ENCODE results near the gene CHDH. TPM values are rescaled to one million over a fixed set of nuclear protein-coding genes. Genes with fewer than 3 reads are reported as not detected.

The CHDH gene
- total RNA-seq, 1 experiment from 2014 or later, result 5.1 TPM

GRCh38 chr3:53859178-53859577, 13.0 kb upstream of the CHDH start:
- H3F3A ChIP-seq (ENCODE audit: low read length, unreplicated experiment), result no peaks in the 10 kb centered on the region
- intact Hi-C loops (cut with micrococcal nuclease), result no loop called here
- no peaks in the 10 kb centered on the region for H3K9me2 ChIP-seq (replicated peaks; ENCODE audit: low read length)
- TF ChIP-seq EZH2 (IDR thresholded peaks at IDR 0.05; ENCODE audit: low read length, unreplicated experiment), result no peak
- no peak overlapping the region for H3K4me3 ChIP-seq (ENCODE audit: low read length)
- H3K4me2 ChIP-seq (ENCODE audit: low read length), result no peak overlapping the region
- no peak overlapping the region for H3K9ac ChIP-seq (ENCODE audit: low read length)
- no peak overlapping the region for H2AFZ ChIP-seq (ENCODE audit: low read length)
- DNase-seq (no peak), ATAC-seq (no peak)
- no peaks in the 10 kb centered on the region for H3K9me3 ChIP-seq (ENCODE audit: low read length)
- CTCF ChIA-PET, result no interaction called here
- 0 out of 2 replicates have a peak, but pooled peaks cover 3% of the 10 kb centered on the region for H3K36me3 ChIP-seq (ENCODE audit: low read depth, low read length)
- H3K4me1 ChIP-seq (ENCODE audit: insufficient read depth, low read length), result no peaks in the 10 kb centered on the region
- H4K20me1 ChIP-seq (ENCODE audit: low read length), result no peaks in the 10 kb centered on the region
- no peaks in the 10 kb centered on the region for H3K79me2 ChIP-seq (ENCODE audit: low read length)
- POLR2A ChIA-PET (ENCODE audit: unreplicated experiment), result no interaction called here
- BruUV-seq (replicated peaks), result no TSS peak
- H3K27me3 ChIP-seq (ENCODE audit: low read length), result no peaks in the 10 kb centered on the region
- no peak overlapping the region for H3K27ac ChIP-seq (ENCODE audit: low read length)

- TF ChIP-seq CTCF (conservative IDR thresholded peaks at IDR 0.05; ENCODE audit: low read depth, low read length) (no peak), EZH2 (IDR thresholded peaks at IDR 0.05; ENCODE audit: low read length, unreplicated experiment) (no peak), EZH2phosphoT487 (IDR thresholded peaks at IDR 0.05; ENCODE audit: borderline replicate concordance, low read length) (no peak)
- Histone ChIP-seq H2AFZ (ENCODE audit: low read length) (no peak overlapping the region), H3K9me3 (ENCODE audit: low read length) (no peaks in the 10 kb centered on the region), H3K4me3 (ENCODE audit: low read length) (no peak overlapping the region), H3K9ac (ENCODE audit: low read length) (no peak overlapping the region), H3K9me2 (replicated peaks; ENCODE audit: low read length) (no peaks in the 10 kb centered on the region), H3K27ac (ENCODE audit: low read length) (no peak overlapping the region), H3K27me3 (ENCODE audit: low read length) (no peaks in the 10 kb centered on the region), H3K79me2 (ENCODE audit: low read length) (no peaks in the 10 kb centered on the region), H3F3A (ENCODE audit: low read length, unreplicated experiment) (no peaks in the 10 kb centered on the region), H4K20me1 (ENCODE audit: low read length) (no peaks in the 10 kb centered on the region), H3K4me2 (ENCODE audit: low read length) (no peak overlapping the region), H3K36me3 (ENCODE audit: low read depth, low read length) (0 out of 2 replicates have a peak, but pooled peaks cover 3% of the 10 kb centered on the region), H3K4me1 (ENCODE audit: insufficient read depth, low read length) (no peaks in the 10 kb centered on the region)
- intact Hi-C loops (cut with micrococcal nuclease), result no loop called here
- no TSS peak for BruUV-seq (replicated peaks)
- ChIA-PET POLR2A (ENCODE audit: unreplicated experiment) (interaction anchor here (0.7 kb wide), 1 partner anchor 1088 kb away, joined by 3 read pairs; no protein-coding TSS in a partner anchor), CTCF (no interaction called here)
- no peak for ATAC-seq
- DNase-seq, result no peak
Observed at GRCh38 chr3:53858096-53858741, 12.0 kb upstream of the CHDH start.

GRCh38 chr3:53856964-53857363, 10.7 kb upstream of the CHDH start:
- Histone ChIP-seq H3K4me3 (ENCODE audit: low read length) (no peak overlapping the region), H3F3A (ENCODE audit: low read length, unreplicated experiment) (no peaks in the 10 kb centered on the region), H3K9me3 (ENCODE audit: low read length) (no peaks in the 10 kb centered on the region), H3K9ac (ENCODE audit: low read length) (no peak overlapping the region), H3K27me3 (ENCODE audit: low read length) (no peaks in the 10 kb centered on the region), H3K36me3 (ENCODE audit: low read depth, low read length) (0 out of 2 replicates have a peak, but pooled peaks cover 3% of the 10 kb centered on the region), H3K27ac (ENCODE audit: low read length) (no peak overlapping the region), H3K4me1 (ENCODE audit: insufficient read depth, low read length) (no peaks in the 10 kb centered on the region), H2AFZ (ENCODE audit: low read length) (no peak overlapping the region), H3K79me2 (ENCODE audit: low read length) (no peaks in the 10 kb centered on the region), H3K4me2 (ENCODE audit: low read length) (no peak overlapping the region), H3K9me2 (replicated peaks; ENCODE audit: low read length) (no peaks in the 10 kb centered on the region), H4K20me1 (ENCODE audit: low read length) (no peaks in the 10 kb centered on the region)
- CTCF ChIA-PET, result no interaction called here
- POLR2A ChIA-PET (ENCODE audit: unreplicated experiment), result no interaction called here
- intact Hi-C loops (cut with micrococcal nuclease), result no loop called here
- BruUV-seq (replicated peaks), result no TSS peak
- TF ChIP-seq EZH2phosphoT487 (IDR thresholded peaks at IDR 0.05; ENCODE audit: borderline replicate concordance, low read length) (no peak), EZH2 (IDR thresholded peaks at IDR 0.05; ENCODE audit: low read length, unreplicated experiment) (no peak)
- no peak for DNase-seq
- ATAC-seq, result no peak

Data from PC-3 (cell line).